Peyer's patch (tissue), 4 donors: ENCODE measurements around the gene MMP26. TPM values are rescaled to one million over a fixed set of nuclear protein-coding genes. Genes with fewer than 3 reads are reported as not detected.

ENCODE experiments used
- DNase-seq, 3 donors: peaks; one replicate each; pipeline ENCODE4 v3.0.0-alpha.2; 2017 to 2019
- H3K27ac ChIP-seq, 4 donors: fragments of 200-600 bp; sonication (generic); one replicate each; pipeline ENCODE4 v1.5.1; 2016 to 2019
- H3K27me3 ChIP-seq, 2 donors: fragments of 200-600 bp; sonication (generic); one replicate each; pipeline ENCODE4 v1.5.1; 2019
- H3K36me3 ChIP-seq, 3 donors: fragments of 200-600 bp; sonication (generic); one replicate each; pipeline ENCODE4 v1.5.1; 2016 to 2019
- H3K4me1 ChIP-seq, 4 donors: fragments of 200-600 bp; sonication (generic); one replicate each; pipeline ENCODE4 v1.5.1; 2016 to 2019
- H3K4me3 ChIP-seq, 4 donors: fragments of 200-600 bp; sonication (generic); 1 replicate in 3 of 4; 2 replicates in 1 of 4; pipeline ENCODE4 v1.5.1; 2016 to 2019; ENCODE audit warnings: mild to moderate bottlenecking in 1 of 4
- H3K9me3 ChIP-seq, 4 donors: fragments of 200-600 bp; sonication (generic); one replicate each; pipeline ENCODE4 v1.5.1; 2016 to 2019; ENCODE audit warnings: mild to moderate bottlenecking in 1 of 4
- CTCF ChIP-seq, 6 experiments: fragments of 450-650 bp in 4 of 6; fragments of 200-600 bp in 2 of 6; sonication (generic) in 1 of 6; IDR thresholded peaks; one replicate each; pipeline ENCODE4 v1.5.1; 2017 to 2019; ENCODE audit warnings: antibody characterized with exemption in 6 of 6, mild to moderate bottlenecking in 3 of 6, moderate library complexity in 1 of 6
- POLR2A ChIP-seq, 2 donors: fragments of 450-650 bp; IDR thresholded peaks; one replicate each; pipeline ENCODE4 v1.5.1; 2017; ENCODE audit warnings: antibody characterized with exemption in 2 of 2, mild to moderate bottlenecking in 2 of 2, moderate library complexity in 2 of 2
- total RNA-seq, 4 donors: library from RNA; depleted of rRNA; stranded (reverse); fragments of >200 nt; gene quantifications; one replicate each; pipeline ENCODE4 v1.1.0, GENCODE V29; 2016

MMP26 gene
- total RNA-seq, 4 donors from 2014 or later, result not detected

GRCh38 chr11:4682623-4683419 is 21.8 kb upstream of the MMP26 start:
- H3K4me1 ChIP-seq, result no peaks in the 10 kb centered on the region
- no peak for DNase-seq
- TF ChIP-seq POLR2A (IDR thresholded peaks at IDR 0.05), result no peak
- no peak for TF ChIP-seq CTCF (IDR thresholded peaks at IDR 0.05)
- H3K9me3 ChIP-seq, result no peaks in the 10 kb centered on the region
- H3K27me3 ChIP-seq, result no peaks in the 10 kb centered on the region
- H3K27ac ChIP-seq, result no peak overlapping the region
- no peak overlapping the region for H3K4me3 ChIP-seq
- H3K36me3 ChIP-seq, result no peaks in the 10 kb centered on the region

GRCh38 chr11:4684631-4685285 is 19.8 kb upstream of the MMP26 start:
- Histone ChIP-seq H3K27me3 (no peaks in the 10 kb centered on the region), H3K9me3 (no peaks in the 10 kb centered on the region), H3K4me1 (no peaks in the 10 kb centered on the region), H3K4me3 (no peak overlapping the region), H3K36me3 (no peaks in the 10 kb centered on the region), H3K27ac (no peak overlapping the region)
- DNase-seq, result no peak
- TF ChIP-seq POLR2A (IDR thresholded peaks at IDR 0.05) (no peak), CTCF (IDR thresholded peaks at IDR 0.05) (no peak)

GRCh38 chr11:4695442-4695841 is 9.1 kb upstream of the MMP26 start:
- Histone ChIP-seq H3K9me3 (no peaks in the 10 kb centered on the region), H3K27me3 (no peaks in the 10 kb centered on the region), H3K4me3 (no peak overlapping the region), H3K36me3 (no peaks in the 10 kb centered on the region), H3K4me1 (no peaks in the 10 kb centered on the region), H3K27ac (no peak overlapping the region)
- DNase-seq, result no peak
- TF ChIP-seq POLR2A (IDR thresholded peaks at IDR 0.05), result no peak
- TF ChIP-seq CTCF (IDR thresholded peaks at IDR 0.05), result no peak

GRCh38 chr11:4697585-4697984 is 7.0 kb upstream of the MMP26 start, which contains the start of gene OR51E2:
Gene OR51E2, minus strand, starts transcription at chr11:4697853. Its CDS starts 15,142 bp downstream, at chr11:4682711.
- Histone ChIP-seq H3K4me1 (no peaks in the 10 kb centered on the region), H3K9me3 (no peaks in the 10 kb centered on the region), H3K27ac (no peak within 1 kb of the TSS), H3K27me3 (no peaks in the 10 kb centered on the region), H3K36me3 (no peaks in the 10 kb centered on the region), H3K4me3 (no peak within 1 kb of the TSS)
- DNase-seq, result no peak
- no peak for TF ChIP-seq CTCF (IDR thresholded peaks at IDR 0.05)
- no peak for TF ChIP-seq POLR2A (IDR thresholded peaks at IDR 0.05)

- Histone ChIP-seq H3K36me3 (no peaks in the 10 kb centered on the region), H3K9me3 (no peaks in the 10 kb centered on the region), H3K27me3 (no peaks in the 10 kb centered on the region), H3K4me3 (no peak overlapping the region), H3K27ac (no peak overlapping the region), H3K4me1 (no peaks in the 10 kb centered on the region)
- no peak for TF ChIP-seq CTCF (IDR thresholded peaks at IDR 0.05)
- no peak for TF ChIP-seq POLR2A (IDR thresholded peaks at IDR 0.05)
- DNase-seq, result no peak
Observed at GRCh38 chr11:4699697-4700435, 4.7 kb upstream of the MMP26 start.
